H9 (cell line): ENCODE data around the gene KBTBD12. TPM values are rescaled to one million over a fixed set of nuclear protein-coding genes. Genes with fewer than 3 reads are reported as not detected.

Experiments used
- DNase-seq: peaks from one replicate; pipeline ENCODE4 v3.0.0-alpha.2; 2017
- H2AFZ ChIP-seq: one replicate; pipeline ENCODE4 v1.6.1; 2013; ENCODE audit warnings: mild to moderate bottlenecking, low read length, control low read depth, moderate library complexity
- H2AK5ac ChIP-seq: 2 replicates; pipeline ENCODE4 v1.6.1; 2013; ENCODE audit warnings: low read length, control low read depth, mixed read lengths; ENCODE audit not compliant: insufficient read length
- H2BK120ac ChIP-seq: one replicate; pipeline ENCODE4 v1.6.1; 2013; ENCODE audit warnings: low read depth, mild to moderate bottlenecking, low read length, control low read depth, inconsistent platforms; ENCODE audit not compliant: poor library complexity, severe bottlenecking
- H2BK12ac ChIP-seq: 2 replicates; pipeline ENCODE4 v1.6.1; 2013; ENCODE audit warnings: low read length, control low read depth, mixed read lengths, low read depth; ENCODE audit not compliant: insufficient read length
- H2BK15ac ChIP-seq: 2 replicates; pipeline ENCODE4 v1.6.1; 2013; ENCODE audit warnings: low read depth, low read length, control low read depth
- H2BK20ac ChIP-seq: one replicate; pipeline ENCODE4 v1.6.1; 2013; ENCODE audit warnings: low read depth, mild to moderate bottlenecking, low read length, control low read depth, inconsistent platforms; ENCODE audit not compliant: poor library complexity, severe bottlenecking
- H2BK5ac ChIP-seq: 2 replicates; pipeline ENCODE4 v1.6.1; 2013; ENCODE audit warnings: low read length, control low read depth, mixed read lengths; ENCODE audit not compliant: insufficient read length
- H3K14ac ChIP-seq: 2 replicates; pipeline ENCODE4 v1.6.1; 2013; ENCODE audit warnings: low read length, control low read depth; ENCODE audit not compliant: insufficient read depth
- H3K18ac ChIP-seq: 2 replicates; pipeline ENCODE4 v1.6.1; 2013; ENCODE audit warnings: low read depth, mild to moderate bottlenecking, mixed read lengths, low read length, control low read depth; ENCODE audit not compliant: insufficient read length
- H3K23ac ChIP-seq: 2 replicates; pipeline ENCODE4 v1.6.1; 2013; ENCODE audit warnings: low read length, control low read depth, mixed read lengths, low read depth; ENCODE audit not compliant: insufficient read length
- H3K23me2 ChIP-seq: 2 replicates; pipeline ENCODE4 v1.6.1; 2013; ENCODE audit warnings: low read depth, mild to moderate bottlenecking, mixed read lengths, low read length, control low read depth; ENCODE audit not compliant: insufficient read length, poor library complexity, severe bottlenecking
- H3K27ac ChIP-seq: 2 replicates; pipeline ENCODE4 v1.5.1; 2013; ENCODE audit warnings: low read length, control low read depth, mixed read lengths, low read depth; ENCODE audit not compliant: insufficient read length
- H3K27me3 ChIP-seq: 2 replicates; pipeline ENCODE4 v1.6.1; 2013; ENCODE audit warnings: low read length, control low read depth, inconsistent platforms; ENCODE audit not compliant: insufficient read depth
- H3K4ac ChIP-seq: 2 replicates; pipeline ENCODE4 v1.6.1; 2013; ENCODE audit warnings: low read depth, mild to moderate bottlenecking, control low read depth, inconsistent platforms, low read length, moderate library complexity
- H3K4me1 ChIP-seq: 2 replicates; pipeline ENCODE4 v1.6.1; 2013; ENCODE audit warnings: low read length, control low read depth, inconsistent platforms; ENCODE audit not compliant: insufficient read depth
- H3K4me2 ChIP-seq: 2 replicates; pipeline ENCODE4 v1.6.1; 2013; ENCODE audit warnings: low read length, control low read depth, mixed read lengths; ENCODE audit not compliant: insufficient read length, insufficient read depth
- H3K56ac ChIP-seq: 2 replicates; pipeline ENCODE4 v1.6.1; 2013; ENCODE audit warnings: low read depth, mild to moderate bottlenecking, mixed read lengths, low read length, control low read depth; ENCODE audit not compliant: insufficient read length
- H3K79me1 ChIP-seq: 2 replicates; pipeline ENCODE4 v1.6.1; 2013; ENCODE audit warnings: low read depth, mild to moderate bottlenecking, moderate library complexity, low read length, control low read depth, inconsistent platforms; ENCODE audit not compliant: insufficient read depth, poor library complexity, severe bottlenecking
- H3K79me2 ChIP-seq: 2 replicates; pipeline ENCODE4 v1.6.1; 2013; ENCODE audit warnings: low read length, control low read depth, inconsistent platforms; ENCODE audit not compliant: insufficient read depth
- H3K9ac ChIP-seq: 2 replicates; pipeline ENCODE4 v1.6.1; 2013; ENCODE audit warnings: low read length, control low read depth, mixed read lengths; ENCODE audit not compliant: insufficient read length; ENCODE audit errors: extremely low read depth
- H3K9me3 ChIP-seq: one replicate; pipeline ENCODE4 v1.6.1; 2013; ENCODE audit warnings: low read depth, low read length, inconsistent platforms; ENCODE audit not compliant: control insufficient read depth
- H3T11ph ChIP-seq: one replicate; pipeline ENCODE4 v1.6.1; 2013; ENCODE audit warnings: mild to moderate bottlenecking, low read length, control low read depth, inconsistent platforms
- H4K20me1 ChIP-seq: one replicate; pipeline ENCODE4 v1.6.1; 2013; ENCODE audit not compliant: control insufficient read depth, insufficient read length, insufficient read depth
- H4K5ac ChIP-seq: 2 replicates; pipeline ENCODE4 v1.6.1; 2013; ENCODE audit warnings: low read depth, mild to moderate bottlenecking, mixed read lengths, low read length, control low read depth; ENCODE audit not compliant: insufficient read length
- H4K8ac ChIP-seq: replicated peaks from 2 replicates; pipeline ENCODE4 v1.6.1; 2013; ENCODE audit warnings: low read length, control low read depth, mixed read lengths, low read depth; ENCODE audit not compliant: insufficient read length
- H4K91ac ChIP-seq: 2 replicates; pipeline ENCODE4 v1.6.1; 2013; ENCODE audit warnings: low read depth, mild to moderate bottlenecking, moderate library complexity, mixed read lengths, low read length, control low read depth; ENCODE audit not compliant: insufficient read length
- H3K27ac Mint-ChIP-seq, 3 experiments: 2 replicates in 2 of 3; 3 replicates in 1 of 3; pipeline ENCODE4 v1.8.0; 2020 to 2021; ENCODE audit warnings: mixed read lengths in 3 of 3, mild to moderate bottlenecking in 1 of 3, moderate library complexity in 1 of 3
- H3K27me3 Mint-ChIP-seq: 2 replicates; pipeline ENCODE4 v1.8.0; 2021; ENCODE audit warnings: low read depth, mild to moderate bottlenecking, moderate library complexity, mixed read lengths
- H3K36me3 Mint-ChIP-seq, 3 experiments: 2 replicates in 2 of 3; 3 replicates in 1 of 3; pipeline ENCODE4 v1.8.0; 2020 to 2021; ENCODE audit warnings: low read depth in 3 of 3, mixed read lengths in 3 of 3; ENCODE audit not compliant: insufficient read depth in 1 of 3
- H3K4me1 Mint-ChIP-seq, 2 experiments: 2 replicates each; pipeline ENCODE4 v1.8.0; 2020; ENCODE audit warnings: mixed read lengths in 2 of 2
- H3K4me3 Mint-ChIP-seq, 2 experiments: 2 replicates in 1 of 2; 3 replicates in 1 of 2; pipeline ENCODE4 v1.8.0; 2020 to 2021; ENCODE audit warnings: mild to moderate bottlenecking in 2 of 2, mixed read lengths in 2 of 2, moderate library complexity in 1 of 2
- H3K9me3 Mint-ChIP-seq, 2 experiments: 2 replicates in 1 of 2; 3 replicates in 1 of 2; pipeline ENCODE4 v1.8.0; 2020; ENCODE audit warnings: mild to moderate bottlenecking in 2 of 2, mixed read lengths in 2 of 2, moderate library complexity in 1 of 2
- WGBS: extraction: QIAGEN DNeasy Blood & Tissue Kit; methylation state at CpG from one replicate; pipeline ENCODE4 v1.1.7; 2013; ENCODE audit warnings: missing lambda C conversion rate, low lambda C conversion rate, mixed read lengths; ENCODE audit not compliant: insufficient read length; ENCODE audit errors: extremely low coverage; 5-methylcytosine and 5-hydroxymethylcytosine counted together
- total RNA-seq: library from RNA; stranded (reverse); gene quantifications from 2 replicates; pipeline ENCODE4 v1.2.1, GENCODE V29; 2021
- TF ChIP-seq, protein P1 (sequence below): fragments of 200-600 bp; sonication (generic); conservative IDR thresholded peaks from 3 replicates; pipeline ENCODE4 v1.8.0; 2021; ENCODE audit warnings: antibody characterized with exemption, mild to moderate bottlenecking

Gene KBTBD12
- total RNA-seq, 1 experiment from 2014 or later, result not detected

- no peaks in the 10 kb centered on the region; a peak in 1 of 7 replicates for H3K36me3 Mint-ChIP-seq
- H2BK15ac ChIP-seq, result no peak overlapping the region
- no peak overlapping the region for H2AK5ac ChIP-seq
- TF ChIP-seq, protein P1, sequence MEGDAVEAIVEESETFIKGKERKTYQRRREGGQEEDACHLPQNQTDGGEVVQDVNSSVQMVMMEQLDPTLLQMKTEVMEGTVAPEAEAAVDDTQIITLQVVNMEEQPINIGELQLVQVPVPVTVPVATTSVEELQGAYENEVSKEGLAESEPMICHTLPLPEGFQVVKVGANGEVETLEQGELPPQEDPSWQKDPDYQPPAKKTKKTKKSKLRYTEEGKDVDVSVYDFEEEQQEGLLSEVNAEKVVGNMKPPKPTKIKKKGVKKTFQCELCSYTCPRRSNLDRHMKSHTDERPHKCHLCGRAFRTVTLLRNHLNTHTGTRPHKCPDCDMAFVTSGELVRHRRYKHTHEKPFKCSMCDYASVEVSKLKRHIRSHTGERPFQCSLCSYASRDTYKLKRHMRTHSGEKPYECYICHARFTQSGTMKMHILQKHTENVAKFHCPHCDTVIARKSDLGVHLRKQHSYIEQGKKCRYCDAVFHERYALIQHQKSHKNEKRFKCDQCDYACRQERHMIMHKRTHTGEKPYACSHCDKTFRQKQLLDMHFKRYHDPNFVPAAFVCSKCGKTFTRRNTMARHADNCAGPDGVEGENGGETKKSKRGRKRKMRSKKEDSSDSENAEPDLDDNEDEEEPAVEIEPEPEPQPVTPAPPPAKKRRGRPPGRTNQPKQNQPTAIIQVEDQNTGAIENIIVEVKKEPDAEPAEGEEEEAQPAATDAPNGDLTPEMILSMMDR, result no peak
- H3K14ac ChIP-seq, result no peak overlapping the region; the same call in 1 of the 2 replicates
- no peaks in the 10 kb centered on the region for H3K9me3 ChIP-seq
- no peaks in the 10 kb centered on the region for H3K27me3 ChIP-seq
- H3K4me3 Mint-ChIP-seq, result no peak overlapping the region
- no peak for DNase-seq
- H3K79me2 ChIP-seq, result no peaks in the 10 kb centered on the region
- H3K4me1 Mint-ChIP-seq, result peaks cover 21 to 30% of the 10 kb centered on the region in 2 experiments
- H3K27ac ChIP-seq, result no peak overlapping the region
- no peak overlapping the region for H3K56ac ChIP-seq
- H2BK120ac ChIP-seq, result no peak overlapping the region
- no peak overlapping the region for H2BK20ac ChIP-seq
- no peak overlapping the region for H3K23ac ChIP-seq
- H3K79me1 ChIP-seq, result no peaks in the 10 kb centered on the region
- H3K9me3 Mint-ChIP-seq, result peaks cover 0 to 4% of the 10 kb centered on the region in 2 experiments; a peak in 2 of 5 replicates
- H4K5ac ChIP-seq, result no peak overlapping the region
- H3T11ph ChIP-seq, result no peak overlapping the region
- no peak overlapping the region for H3K27ac Mint-ChIP-seq
- no peak overlapping the region for H3K18ac ChIP-seq
- no peak overlapping the region for H4K91ac ChIP-seq
- H4K20me1 ChIP-seq, result no peaks in the 10 kb centered on the region
- H3K4ac ChIP-seq, result no peak overlapping the region
- H3K27me3 Mint-ChIP-seq, result peaks cover 9% of the 10 kb centered on the region
- H4K8ac ChIP-seq, result no peak overlapping the region
- H3K4me1 ChIP-seq, result no peaks in the 10 kb centered on the region
- H3K4me2 ChIP-seq, result no peak overlapping the region
- no peak overlapping the region for H2BK12ac ChIP-seq
- no peak overlapping the region for H2BK5ac ChIP-seq
- WGBS, result no CpG with 5 or more reads among the region's 8 CpGs
- H3K23me2 ChIP-seq, result peaks cover 5% of the 10 kb centered on the region
- no peak overlapping the region for H2AFZ ChIP-seq
- no peak overlapping the region for H3K9ac ChIP-seq
Measured at GRCh38 chr3:128004661-128005060, 89.6 kb downstream of the KBTBD12 start.
